HCT116 (cell line): ENCODE results near the gene GAL3ST3. TPM values are rescaled to one million over a fixed set of nuclear protein-coding genes. Genes with fewer than 3 reads are reported as not detected.

Source experiments
- ATAC-seq: fragments of 200-7000 bp; cut with Tn5 transposase; 2 replicates; pipeline ENCODE4 v1.9.1; 2020; ENCODE audit warnings: mild to moderate bottlenecking, moderate library complexity
- BruUV-seq: library from RNA; stranded (reverse); fragments of 400-500 nt; replicated peaks from 2 replicates; lab custom pipeline; 2021; lab: Mats Ljungman, UMichigan
- CTCF ChIA-PET: fragments of 300-600 bp; sonication (Branson Sonifier 250); formaldehyde crosslinking; loops from one replicate; lab custom pipeline; 2021; ENCODE audit warnings: antibody characterized with exemption; lab: Charles Lee
- POLR2A ChIA-PET: fragments of 300-600, 350-600 bp; sonication (Branson Sonifier 250); formaldehyde crosslinking; loops from one replicate; lab custom pipeline; 2021; ENCODE audit warnings: antibody characterized with exemption; lab: Charles Lee
- RAD21 ChIA-PET, 2 experiments: fragments of 300-600 bp; sonication (Branson Sonifier 250); formaldehyde crosslinking; loops; one replicate each; lab custom pipeline; 2023; ENCODE audit warnings: low total read pairs in 2 of 2; ENCODE audit not compliant: uncharacterized antibody in 2 of 2, unreplicated experiment in 2 of 2, low non-redundant PET in 1 of 2; lab: Charles Lee
- DNase-seq: peaks from one replicate; pipeline ENCODE4 v3.0.0-alpha.2; 2010; ENCODE audit warnings: low read depth, low spot score
- H2AFZ ChIP-seq: fragments of 200-600 bp; shearing (Covaris generic), sonication (generic); 2 replicates; pipeline ENCODE4 v1.6.1; 2017; ENCODE audit warnings: low read depth, mixed run types, mixed read lengths, antibody characterized with exemption, low read length; ENCODE audit not compliant: poor library complexity, severe bottlenecking
- H3K27ac ChIP-seq: 2 replicates; pipeline ENCODE4 v1.5.1; 2012; ENCODE audit warnings: low read depth, low read length
- H3K27me3 ChIP-seq: fragments of 200-600 bp; sonication (generic); 2 replicates; pipeline ENCODE4 v1.6.1; 2016; ENCODE audit warnings: mixed run types, low read length, mixed read lengths; ENCODE audit not compliant: insufficient read depth
- H3K36me3 ChIP-seq, 2 experiments: fragments of 200-500 bp in 1 of 2; fragments of 200-600 bp in 1 of 2; sonication (Bioruptor generic) in 1 of 2; sonication (generic) in 1 of 2; 2 replicates each; pipeline versions ENCODE4 v1.5.1 to v1.6.1; 2014 to 2016; ENCODE audit warnings: low read length in 2 of 2, inconsistent platforms in 1 of 2, mixed read lengths in 1 of 2, mixed run types in 1 of 2; ENCODE audit not compliant: insufficient read depth in 2 of 2, control insufficient read depth in 1 of 2
- H3K4me1 ChIP-seq, 2 experiments: fragments of 200-600 bp in 1 of 2; sonication (generic) in 1 of 2; 2 replicates each; pipeline versions ENCODE4 v1.5.1 to v1.6.1; 2012 to 2017; ENCODE audit warnings: low read length in 2 of 2, inconsistent platforms in 1 of 2, mild to moderate bottlenecking in 1 of 2, mixed read lengths in 1 of 2, mixed run types in 1 of 2, moderate library complexity in 1 of 2; ENCODE audit not compliant: insufficient read depth in 2 of 2, control insufficient read depth in 1 of 2
- H3K4me2 ChIP-seq: fragments of 200-600 bp; sonication (generic); 2 replicates; pipeline ENCODE4 v1.6.1; 2017; ENCODE audit warnings: mixed run types, low read length, mixed read lengths
- H3K4me3 ChIP-seq, 2 experiments: fragments of 200-600 bp in 1 of 2; sonication (generic) in 1 of 2; replicated peaks in 1 of 2; 2 replicates each; pipeline ENCODE4 v1.5.1; 2011 to 2016; ENCODE audit warnings: low read length in 2 of 2, control low read depth in 1 of 2, low read depth in 1 of 2, mild to moderate bottlenecking in 1 of 2, mixed read lengths in 1 of 2, mixed run types in 1 of 2
- H3K79me2 ChIP-seq: fragments of 200-600 bp; sonication (generic); 2 replicates; pipeline ENCODE4 v1.6.1; 2017; ENCODE audit warnings: mild to moderate bottlenecking, mixed run types, low read length, moderate library complexity, mixed read lengths; ENCODE audit not compliant: insufficient read depth
- H3K9ac ChIP-seq: fragments of 200-600 bp; sonication (generic); 2 replicates; pipeline ENCODE4 v1.6.1; 2016; ENCODE audit warnings: low read length, mixed read lengths
- H3K9me2 ChIP-seq: fragments of 200-600 bp; sonication (generic), shearing (Covaris generic); 2 replicates; pipeline ENCODE4 v1.6.1; 2017; ENCODE audit warnings: mixed run types, mild to moderate bottlenecking, moderate library complexity; ENCODE audit not compliant: insufficient read depth
- H3K9me3 ChIP-seq, 2 experiments: fragments of 200-500 bp in 1 of 2; fragments of 200-600 bp in 1 of 2; sonication (Bioruptor generic) in 1 of 2; sonication (generic) in 1 of 2; 2 replicates each; pipeline ENCODE4 v1.6.1; 2014 to 2017; ENCODE audit warnings: low read length in 2 of 2, mixed read lengths in 2 of 2, inconsistent platforms in 1 of 2, low read depth in 1 of 2, mild to moderate bottlenecking in 1 of 2, mixed run types in 1 of 2, moderate library complexity in 1 of 2; ENCODE audit not compliant: control insufficient read depth in 1 of 2, insufficient read depth in 1 of 2
- H4K20me1 ChIP-seq: fragments of 200-600 bp; sonication (generic), shearing (Covaris generic); 2 replicates; pipeline ENCODE4 v1.6.1; 2017; ENCODE audit warnings: mixed run types, mild to moderate bottlenecking, moderate library complexity; ENCODE audit not compliant: insufficient read depth
- RAD21 ChIP-seq: IDR thresholded peaks from 2 replicates; pipeline ENCODE4 v1.6.1; 2012; ENCODE audit warnings: low read depth, mild to moderate bottlenecking
- YY1 ChIP-seq: IDR thresholded peaks from 2 replicates; pipeline ENCODE4 v1.6.1; 2011; ENCODE audit warnings: low read length, low read depth, moderate library complexity, mild to moderate bottlenecking; ENCODE audit not compliant: insufficient replicate concordance; ENCODE audit errors: extremely low read depth
- ZBTB33 ChIP-seq: IDR thresholded peaks from 2 replicates; pipeline ENCODE4 v1.6.1; 2011; ENCODE audit warnings: mild to moderate bottlenecking, low read length, moderate library complexity; ENCODE audit not compliant: insufficient replicate concordance; ENCODE audit errors: extremely low read depth
- intact Hi-C: fragments of 100-400 bp; cut with micrococcal nuclease; formaldehyde crosslinking; loops from 2 replicates; pipeline ENCODE4 v1.10.0; 2022
- total RNA-seq: library from RNA; stranded (reverse); gene quantifications from one replicate; pipeline ENCODE4 v1.2.1, GENCODE V29; 2021; ENCODE audit not compliant: unreplicated experiment
- TF ChIP-seq, protein P1 (sequence below), 3 experiments: fragments of 200-600 bp in 1 of 3; sonication (generic) in 1 of 3; IDR thresholded peaks in 2 of 3; conservative IDR thresholded peaks in 1 of 3; 2 replicates each; pipeline ENCODE4 v1.5.1; 2012 to 2017; ENCODE audit warnings: low read depth in 2 of 3, low read length in 2 of 3, antibody characterized with exemption in 1 of 3, borderline replicate concordance in 1 of 3, control low read depth in 1 of 3, mild to moderate bottlenecking in 1 of 3, mixed read lengths in 1 of 3, mixed run types in 1 of 3, moderate library complexity in 1 of 3; ENCODE audit not compliant: insufficient read depth in 1 of 3

GAL3ST3 gene
- total RNA-seq, 1 experiment from 2014 or later = not detected

DNA sequence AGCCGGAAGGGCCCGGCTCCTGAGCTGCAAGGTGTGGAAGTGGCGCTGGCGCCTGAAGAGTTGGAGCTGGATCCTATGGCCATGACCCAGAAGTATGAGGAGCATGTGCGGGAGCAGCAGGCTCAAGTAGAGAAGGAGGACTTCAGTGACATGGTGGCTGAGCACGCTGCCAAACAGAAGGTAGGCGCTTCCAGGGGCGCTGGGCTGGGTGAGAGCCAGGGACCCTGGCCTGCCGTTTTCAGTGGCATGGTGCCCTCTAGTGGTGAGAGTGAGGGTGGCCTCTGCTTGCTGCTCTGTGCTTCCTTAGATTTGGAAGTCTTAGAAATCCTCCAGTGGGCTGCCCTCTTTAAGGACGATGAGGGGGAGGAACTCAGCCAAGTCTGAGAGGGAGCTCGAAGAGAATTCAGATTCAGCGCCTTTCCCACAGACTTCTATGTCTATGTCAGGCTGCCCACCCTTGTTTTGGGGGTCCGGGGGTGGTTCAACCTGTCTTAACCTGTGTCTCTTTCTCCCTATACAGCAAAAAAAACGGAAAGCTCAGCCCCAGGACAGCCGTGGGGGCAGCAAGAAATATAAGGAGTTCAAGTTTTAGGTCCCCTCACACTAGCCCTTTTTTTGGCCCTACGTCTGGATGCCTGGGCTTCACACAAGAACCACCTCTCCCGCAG, 19.3 kb upstream of the GAL3ST3 start:
- ATAC-seq = peak; percentile 62
- Histone ChIP-seq H3K4me3 (no peak overlapping the region), H3K27me3 (no peaks in the 10 kb centered on the region), H3K4me1 (peaks cover 10 to 21% of the 10 kb centered on the region in 2 experiments), H3K9me2 (no peaks in the 10 kb centered on the region), H3K27ac (peak overlapping the region; percentile 89; the same call in 1 of the 2 replicates), H3K36me3 (peaks cover 35 to 46% of the 10 kb centered on the region in 2 experiments), H3K9me3 (no peaks in the 10 kb centered on the region), H2AFZ (no peak overlapping the region), H3K79me2 (peaks cover 54% of the 10 kb centered on the region), H3K9ac (no peak overlapping the region)
- ChIA-PET CTCF (interaction anchor here (0.9 to 2.0 kb wide), 8 partner anchors 10 to 192 kb away, joined by 3 to 11 read pairs (median 5); no protein-coding TSS in a partner anchor), POLR2A (interaction anchor here (0.6 to 1.1 kb wide), 2 partner anchors 54 to 59 kb away, joined by 3 to 4 read pairs; no protein-coding TSS in a partner anchor), RAD21 (interaction anchor here in 1 of 2 experiments (1.1 kb wide), 1 partner anchor 324 kb away, joined by 4 read pairs; no protein-coding TSS in a partner anchor)
- BruUV-seq = TSS peak; percentile 9
- intact Hi-C loops = loop anchor here (2.0 kb wide), 1 partner anchor 67 kb away; no protein-coding TSS in a partner anchor
- DNase-seq = peak; percentile 42
- TF ChIP-seq RAD21 (peak; percentile 75), ZBTB33 (no peak), YY1 (peak; percentile 8)
- TF ChIP-seq, protein P1, sequence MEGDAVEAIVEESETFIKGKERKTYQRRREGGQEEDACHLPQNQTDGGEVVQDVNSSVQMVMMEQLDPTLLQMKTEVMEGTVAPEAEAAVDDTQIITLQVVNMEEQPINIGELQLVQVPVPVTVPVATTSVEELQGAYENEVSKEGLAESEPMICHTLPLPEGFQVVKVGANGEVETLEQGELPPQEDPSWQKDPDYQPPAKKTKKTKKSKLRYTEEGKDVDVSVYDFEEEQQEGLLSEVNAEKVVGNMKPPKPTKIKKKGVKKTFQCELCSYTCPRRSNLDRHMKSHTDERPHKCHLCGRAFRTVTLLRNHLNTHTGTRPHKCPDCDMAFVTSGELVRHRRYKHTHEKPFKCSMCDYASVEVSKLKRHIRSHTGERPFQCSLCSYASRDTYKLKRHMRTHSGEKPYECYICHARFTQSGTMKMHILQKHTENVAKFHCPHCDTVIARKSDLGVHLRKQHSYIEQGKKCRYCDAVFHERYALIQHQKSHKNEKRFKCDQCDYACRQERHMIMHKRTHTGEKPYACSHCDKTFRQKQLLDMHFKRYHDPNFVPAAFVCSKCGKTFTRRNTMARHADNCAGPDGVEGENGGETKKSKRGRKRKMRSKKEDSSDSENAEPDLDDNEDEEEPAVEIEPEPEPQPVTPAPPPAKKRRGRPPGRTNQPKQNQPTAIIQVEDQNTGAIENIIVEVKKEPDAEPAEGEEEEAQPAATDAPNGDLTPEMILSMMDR (IDR thresholded peaks at IDR 0.05 in 2 of 3, conservative IDR thresholded peaks at IDR 0.05 in 1 of 3; ENCODE audit: borderline replicate concordance in 1 of 3, insufficient read depth in 1 of 3, low read depth in 2 of 3, low read length in 2 of 3) = peak; percentile 70 to 96 (median 95); a peak in 5 of 6 replicates
- TF ChIP-seq, all 23 proteins: peak for 3
- H3K4me2 ChIP-seq = no peak overlapping the region
- H4K20me1 ChIP-seq = no peaks in the 10 kb centered on the region
